GM23248 (cell line): ENCODE data around the gene PTPRU.

Source experiments
- EZH2 ChIP-seq: fragments of 200-600 bp; sonication (generic); IDR thresholded peaks from 2 replicates; pipeline ENCODE4 v1.6.1; 2018; ENCODE audit warnings: antibody characterized with exemption, mild to moderate bottlenecking; ENCODE audit not compliant: insufficient read depth, poor library complexity, severe bottlenecking
- EZH2phosphoT487 ChIP-seq: fragments of 200-600 bp; sonication (generic); IDR thresholded peaks from 2 replicates; pipeline ENCODE4 v1.6.1; 2018; ENCODE audit warnings: antibody characterized with exemption, moderate library complexity, mild to moderate bottlenecking, low read depth; ENCODE audit not compliant: insufficient read depth

GRCh38 chr1:29223521-29223920, 12.8 kb upstream of the PTPRU start:
- TF ChIP-seq EZH2, result no peak
- TF ChIP-seq EZH2phosphoT487, result no peak
